Stimulated activated naive CD4-positive, alpha-beta T cell treated with Interleukin-2 at 50 U/mL for 16 hours (primary cell): ENCODE measurements around the gene KBTBD3.

Experiments
- DNase-seq: peaks from one replicate; lab custom pipeline; 2025; lab: John Stamatoyannopoulos, UW

The KBTBD3 gene, protein sequence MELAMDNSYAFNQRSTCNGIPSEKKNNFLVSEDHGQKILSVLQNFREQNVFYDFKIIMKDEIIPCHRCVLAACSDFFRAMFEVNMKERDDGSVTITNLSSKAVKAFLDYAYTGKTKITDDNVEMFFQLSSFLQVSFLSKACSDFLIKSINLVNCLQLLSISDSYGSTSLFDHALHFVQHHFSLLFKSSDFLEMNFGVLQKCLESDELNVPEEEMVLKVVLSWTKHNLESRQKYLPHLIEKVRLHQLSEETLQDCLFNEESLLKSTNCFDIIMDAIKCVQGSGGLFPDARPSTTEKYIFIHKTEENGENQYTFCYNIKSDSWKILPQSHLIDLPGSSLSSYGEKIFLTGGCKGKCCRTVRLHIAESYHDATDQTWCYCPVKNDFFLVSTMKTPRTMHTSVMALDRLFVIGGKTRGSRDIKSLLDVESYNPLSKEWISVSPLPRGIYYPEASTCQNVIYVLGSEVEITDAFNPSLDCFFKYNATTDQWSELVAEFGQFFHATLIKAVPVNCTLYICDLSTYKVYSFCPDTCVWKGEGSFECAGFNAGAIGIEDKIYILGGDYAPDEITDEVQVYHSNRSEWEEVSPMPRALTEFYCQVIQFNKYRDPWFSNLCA

DNA sequence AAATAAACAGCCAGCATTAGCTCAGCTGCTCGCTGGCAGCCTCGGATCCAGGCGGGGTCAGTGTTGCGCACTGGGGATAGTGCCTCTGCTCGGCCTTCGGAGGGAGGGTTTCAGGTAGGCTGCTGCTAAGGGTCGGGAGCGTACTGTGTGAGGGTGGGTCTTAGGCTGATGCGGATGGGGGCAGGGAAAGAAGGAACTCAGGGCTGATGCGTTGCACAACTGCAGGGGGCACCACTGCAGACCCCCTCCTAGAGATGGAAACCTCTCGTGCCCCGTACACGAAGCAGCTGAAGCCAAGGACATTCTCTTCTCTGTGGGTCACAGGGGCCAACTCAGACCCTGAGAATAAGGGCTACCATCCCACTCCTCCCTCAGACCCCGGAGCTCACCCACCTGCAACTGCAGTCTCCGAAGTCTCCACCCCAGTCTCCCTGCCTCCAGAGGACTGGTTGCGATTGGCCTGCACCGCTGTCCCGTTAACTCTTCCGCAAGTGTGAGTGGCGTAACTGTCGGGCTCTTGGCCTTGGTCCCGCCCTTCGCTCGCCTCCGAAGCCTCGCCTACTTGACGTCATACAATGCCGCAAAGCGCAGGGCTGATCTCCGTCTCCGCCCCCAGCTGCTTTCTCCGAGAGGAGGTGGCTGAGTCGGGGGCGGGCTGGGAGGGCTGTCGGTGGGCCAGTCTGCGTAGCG is at the start of gene KBTBD3:
Gene KBTBD3, minus strand, starts transcription at position 429 of the 690 bp plus-strand sequence. CDS start 18,250 bp downstream, outside the sequence.
- DNase-seq: peak; percentile 99

DNA sequence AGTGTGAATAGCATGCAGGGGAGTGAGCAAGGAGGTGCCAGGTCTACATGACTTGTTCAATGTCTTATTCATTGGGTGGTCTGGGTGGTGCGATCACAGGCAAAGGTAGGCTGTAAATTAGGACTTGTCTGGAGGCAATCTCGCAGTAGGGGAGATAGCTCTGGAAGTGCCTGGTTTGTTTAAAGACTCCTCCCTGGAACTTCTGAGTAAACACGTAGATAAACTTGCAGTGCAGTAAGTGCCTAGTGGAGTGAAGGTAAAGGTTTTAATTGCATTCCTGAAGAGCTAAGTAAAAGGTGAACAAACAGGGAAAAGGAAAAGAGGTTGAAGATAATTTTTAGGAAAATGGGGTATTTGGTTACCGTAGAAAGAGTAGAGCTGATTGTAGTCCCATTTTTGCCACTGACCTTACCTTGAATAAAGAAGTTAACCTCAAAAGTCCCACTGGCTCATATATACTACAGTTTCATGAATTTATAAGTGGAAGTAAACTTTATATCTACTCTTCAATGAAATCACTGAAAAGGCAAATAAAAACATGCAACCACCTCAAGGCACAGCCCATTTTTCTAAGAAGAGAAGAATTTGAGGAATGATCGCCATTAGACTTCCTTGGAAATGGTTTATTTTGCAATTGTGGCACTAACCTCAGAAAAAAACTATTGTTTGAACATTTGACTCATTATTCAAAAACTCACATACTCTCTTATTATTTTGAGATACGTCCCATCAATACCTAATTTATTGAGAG is 44.6 kb upstream of the KBTBD3 start:
- no peak for DNase-seq

DNA sequence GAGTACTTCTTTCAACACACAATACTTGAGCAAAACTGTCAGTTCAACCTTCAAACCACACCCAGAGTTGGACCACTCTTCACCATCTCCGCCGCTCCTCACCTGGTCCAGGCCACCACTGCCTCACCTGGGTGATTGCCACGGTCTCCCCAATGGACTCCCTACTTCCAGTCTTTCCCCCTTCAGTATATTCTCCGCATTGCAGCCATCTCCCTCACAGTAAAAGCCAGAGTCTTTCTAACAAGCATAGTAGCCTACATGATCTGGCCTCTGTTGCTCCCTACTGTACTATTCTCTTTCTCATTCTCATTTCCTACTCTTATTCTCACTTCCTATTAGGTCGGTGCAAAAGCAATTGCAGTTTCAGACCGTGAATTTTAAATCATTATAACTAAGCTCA is 28.8 kb upstream of the KBTBD3 start:
- DNase-seq: no peak

DNA sequence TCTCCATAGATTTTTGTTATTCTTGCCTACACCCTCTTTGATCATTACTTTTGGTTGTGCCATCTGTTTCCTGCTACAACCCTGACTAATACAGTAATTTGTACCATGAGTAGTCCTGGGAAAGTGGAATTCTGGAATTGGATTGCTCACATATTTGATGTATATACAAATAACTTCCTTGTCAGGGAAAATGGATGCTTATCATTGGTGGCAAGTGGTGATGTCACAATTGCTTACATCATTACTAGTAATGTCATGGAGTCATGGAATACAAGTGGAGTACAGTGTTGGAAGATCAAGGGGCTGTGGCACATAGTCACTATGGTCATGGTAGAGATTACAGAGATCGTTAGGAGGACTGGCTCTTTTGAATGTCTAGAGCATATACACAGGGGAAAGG is 24.7 kb upstream of the KBTBD3 start:
- no peak for DNase-seq

DNA sequence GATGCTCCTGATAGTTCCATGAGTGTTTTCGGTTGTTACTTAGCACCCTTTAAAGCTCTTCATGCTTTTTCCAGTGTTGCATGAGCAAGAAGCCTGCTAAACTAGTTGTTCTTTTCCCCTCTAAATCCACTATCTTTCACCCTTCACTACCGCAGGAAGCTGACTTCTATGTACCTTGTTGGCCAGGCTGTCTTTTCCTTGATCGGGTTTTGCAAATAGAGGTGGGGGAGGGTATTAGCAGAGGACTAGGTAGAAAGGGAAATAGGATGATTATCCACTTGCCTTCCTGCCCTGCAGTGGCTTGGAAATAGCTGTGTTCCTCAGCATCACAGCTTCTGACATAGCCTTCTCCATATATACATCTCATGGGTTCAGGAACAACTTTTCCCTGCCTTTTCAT is 24.2 kb upstream of the KBTBD3 start:
- DNase-seq: no peak

DNA sequence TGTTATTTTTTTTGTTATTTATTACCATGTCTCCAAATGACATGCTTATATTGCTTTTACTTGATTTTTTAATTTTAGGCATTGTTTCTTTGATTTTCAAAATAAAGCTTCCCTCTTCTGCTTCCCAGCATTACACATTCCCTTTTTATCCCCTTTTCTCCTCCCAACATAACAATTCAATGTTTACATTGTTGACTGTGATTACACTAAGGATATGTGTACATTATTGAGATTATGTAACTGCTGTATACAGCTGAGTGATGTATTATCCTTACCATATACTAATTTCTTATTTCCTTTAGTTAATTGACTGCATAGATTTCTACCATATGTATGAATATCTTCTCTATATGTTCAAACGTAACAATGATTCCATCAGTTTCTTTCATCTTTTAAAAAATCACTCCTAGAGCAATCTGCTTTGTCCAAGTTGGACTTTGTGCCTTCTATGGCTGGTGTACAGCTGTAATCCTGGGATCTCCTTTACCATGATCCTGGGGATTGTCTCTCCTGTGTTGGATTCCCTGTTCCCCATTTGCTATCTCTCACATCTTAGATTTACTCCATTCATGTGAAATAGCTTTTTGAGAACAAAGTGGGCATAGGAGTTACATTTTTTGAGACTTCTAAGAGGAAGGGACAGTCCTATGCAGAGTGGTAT is 21.9 kb upstream of the KBTBD3 start:
- no peak for DNase-seq

DNA sequence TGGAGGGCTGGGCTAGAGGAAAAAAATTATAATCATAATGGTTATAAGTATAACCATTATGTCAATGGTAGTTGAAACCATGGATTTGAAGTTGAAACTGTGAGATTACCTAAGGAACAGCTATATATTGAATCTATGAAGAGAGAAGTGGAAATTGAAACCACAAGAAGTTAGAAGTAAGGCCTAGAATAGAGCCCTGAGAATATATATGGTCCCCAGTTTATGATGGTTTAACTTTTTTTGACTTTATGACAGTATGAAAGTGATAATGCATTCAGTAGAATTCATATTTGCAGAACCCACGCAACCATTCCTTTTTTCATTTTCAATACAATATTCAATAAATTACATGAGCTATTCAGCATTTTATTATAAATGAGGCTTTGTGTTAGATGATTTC is 15.3 kb upstream of the KBTBD3 start:
- no peak for DNase-seq

DNA sequence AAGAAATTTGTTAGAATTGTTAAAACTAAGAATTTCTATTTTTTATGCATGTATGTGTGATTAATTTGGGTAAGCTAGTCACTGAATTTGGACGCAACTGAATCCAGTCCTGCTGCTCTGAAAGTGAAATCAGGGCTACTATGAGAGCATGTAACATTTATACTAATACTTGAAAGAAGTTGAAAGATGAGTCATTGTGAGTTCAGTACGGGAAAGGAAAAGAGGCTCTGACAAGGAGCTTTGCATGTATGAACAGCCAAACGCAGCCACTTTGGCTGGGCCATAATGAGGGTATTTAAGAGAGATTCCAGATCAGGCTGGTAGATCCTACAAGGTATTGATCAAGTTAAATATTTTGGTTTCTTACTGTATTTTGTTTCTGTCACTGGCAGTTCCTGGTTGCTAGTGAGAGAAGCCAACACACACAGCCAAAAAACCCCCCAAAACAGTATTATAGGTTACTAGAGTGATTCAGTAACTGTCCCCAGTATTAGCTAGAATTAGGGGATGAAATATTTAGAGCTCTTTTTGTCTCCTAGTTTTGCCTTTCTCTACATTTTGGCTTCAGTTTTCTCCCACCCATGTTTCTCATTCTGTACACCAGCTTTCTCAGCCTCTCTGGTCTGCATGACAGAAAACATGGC is 14.5 kb upstream of the KBTBD3 start:
- DNase-seq: no peak

DNA sequence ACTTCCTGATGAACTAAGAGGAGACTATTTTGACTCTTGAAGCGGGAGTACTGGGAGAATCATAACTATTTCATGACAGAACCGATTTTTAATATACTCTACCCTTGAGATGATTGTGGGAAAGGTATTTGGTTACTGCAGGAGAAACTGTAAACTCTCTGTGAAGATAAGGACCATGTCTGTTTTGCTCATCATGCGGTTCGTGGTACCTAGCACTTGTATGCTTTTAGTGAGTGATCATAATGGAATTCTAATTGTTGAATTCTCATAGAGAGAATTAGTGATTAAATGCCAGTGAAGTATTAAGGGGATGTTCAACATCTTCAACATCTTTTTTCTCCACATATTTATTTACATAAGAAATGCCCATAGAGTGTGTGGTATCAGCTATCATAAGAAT is 11.7 kb upstream of the KBTBD3 start:
- no peak for DNase-seq

DNA sequence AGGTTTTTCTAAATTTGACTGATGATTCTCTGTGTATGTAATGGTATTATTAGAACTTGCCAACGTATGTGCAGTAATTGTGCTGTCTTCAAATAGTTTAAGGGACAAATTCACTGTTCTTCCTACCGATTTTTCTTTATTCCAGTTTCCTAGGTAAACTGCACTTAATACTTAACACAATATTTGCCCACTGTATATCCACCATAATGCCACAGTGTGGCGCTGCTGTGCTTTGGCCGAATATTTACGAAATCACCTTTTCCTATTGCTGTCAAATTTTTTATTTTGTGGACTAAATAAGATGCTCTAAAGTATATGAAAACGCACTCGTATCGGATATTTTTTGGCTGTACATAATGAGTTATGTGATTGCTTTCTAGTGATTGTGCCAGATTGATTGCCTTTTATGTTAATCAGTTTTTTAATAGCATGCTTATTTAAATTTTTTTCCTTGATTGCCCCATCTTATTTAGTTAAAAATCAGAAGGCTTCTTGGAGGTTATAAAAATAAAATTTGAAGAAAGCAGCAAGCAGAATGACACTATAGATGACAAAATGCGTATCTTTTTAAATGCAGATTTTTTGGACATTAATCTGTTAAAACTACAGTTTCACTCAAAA is 10.8 kb upstream of the KBTBD3 start:
- peak; percentile 14 for DNase-seq

DNA sequence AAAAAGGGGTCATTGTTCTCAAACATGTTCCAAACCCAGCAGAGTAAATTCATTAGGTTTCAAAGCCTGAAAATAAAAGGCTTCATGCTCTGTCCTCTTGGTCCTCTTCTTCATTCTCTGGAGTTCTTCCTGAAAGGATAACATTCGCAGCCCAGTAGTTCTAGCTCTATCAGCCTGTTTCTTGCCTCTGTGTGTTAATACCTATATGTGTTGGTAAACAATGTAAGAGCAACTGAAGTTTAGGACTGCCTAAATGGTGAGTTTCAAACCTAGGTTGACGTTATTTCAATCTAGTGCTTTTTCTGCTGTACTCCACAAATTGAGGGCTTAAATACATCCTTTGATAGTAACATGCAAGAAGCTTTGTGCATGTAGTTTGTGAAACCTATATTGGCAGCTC is 9.7 kb upstream of the KBTBD3 start:
- no peak for DNase-seq

DNA sequence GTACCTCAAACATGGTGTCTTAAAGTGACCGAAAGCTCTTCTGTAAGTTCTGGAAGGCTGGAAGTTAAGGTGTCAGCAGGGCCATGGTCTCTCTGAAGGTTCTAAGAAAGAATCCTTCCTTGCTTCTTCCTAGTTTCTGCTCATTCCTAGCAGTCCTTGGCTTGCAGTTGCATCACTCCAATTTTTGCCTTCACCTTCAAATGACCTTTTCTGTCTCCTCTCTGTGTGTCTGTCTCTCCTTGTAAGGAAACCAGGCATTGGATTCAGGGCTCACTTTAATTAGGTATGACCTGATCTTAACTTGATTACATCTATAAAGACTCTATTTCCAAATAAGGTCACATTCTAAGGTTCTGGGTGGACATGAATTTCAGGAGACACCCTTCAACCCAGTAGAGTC is 9.0 kb upstream of the KBTBD3 start:
- no peak for DNase-seq

DNA sequence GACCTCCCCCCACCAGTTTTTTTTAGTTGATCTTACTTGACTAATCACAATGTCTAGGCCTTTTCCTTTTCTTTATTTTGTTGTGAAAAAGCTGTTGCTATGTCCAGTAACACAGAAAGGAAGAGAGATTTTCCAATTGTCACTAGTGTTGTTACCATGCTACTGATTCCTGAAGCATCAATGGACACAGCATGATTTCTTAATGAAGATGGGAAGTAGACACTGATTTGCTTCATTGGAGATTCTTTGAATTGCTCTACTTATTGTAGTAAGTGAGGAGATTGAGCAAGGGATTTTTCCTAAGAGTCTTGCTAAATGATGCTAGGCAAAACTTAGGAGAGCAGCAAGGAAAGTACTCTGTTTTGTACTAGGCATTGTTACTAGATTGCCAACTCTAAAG is 4.9 kb upstream of the KBTBD3 start:
- no peak for DNase-seq

DNA sequence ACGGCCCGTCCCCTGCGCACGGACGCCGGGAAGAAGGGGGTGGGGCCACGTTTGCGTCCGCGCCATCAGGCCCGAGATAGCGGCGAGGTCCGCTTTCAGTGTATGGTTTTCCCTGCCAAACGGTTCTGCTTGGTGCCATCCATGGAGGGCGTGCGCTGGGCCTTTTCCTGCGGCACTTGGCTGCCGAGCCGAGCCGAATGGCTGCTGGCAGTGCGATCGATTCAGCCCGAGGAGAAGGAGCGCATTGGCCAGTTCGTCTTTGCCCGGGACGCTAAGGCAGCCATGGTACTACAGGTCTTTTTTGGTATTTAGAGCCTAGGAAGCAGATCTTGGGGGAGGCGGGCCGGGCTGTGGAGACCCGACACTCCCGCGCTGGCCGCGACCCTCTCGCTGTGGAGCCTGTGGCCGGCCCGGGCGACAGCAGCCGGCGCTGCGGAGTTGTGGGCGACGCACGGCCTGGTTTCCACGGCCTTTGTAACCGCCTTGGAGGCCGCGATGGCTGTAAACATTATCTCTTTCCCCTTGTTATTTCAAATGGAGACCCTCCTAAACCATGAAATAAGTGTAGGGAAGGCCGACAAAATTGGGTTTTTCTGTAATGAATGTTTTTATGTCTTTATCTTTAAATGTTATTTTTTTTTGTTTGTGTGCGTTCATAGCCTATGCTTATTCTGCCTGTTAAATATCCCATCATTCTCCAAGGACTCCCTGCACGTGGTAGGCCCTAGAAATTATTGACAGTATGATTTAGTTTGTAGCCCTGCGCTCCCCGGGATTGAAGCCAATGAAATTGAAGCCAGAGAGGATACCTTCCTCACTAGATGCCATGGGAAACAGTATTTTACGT is 685 bp upstream of the KBTBD3 start, which contains the start of gene AASDHPPT:
Gene AASDHPPT, plus strand, starts transcription at position 54 of the 847 bp plus-strand sequence. Its CDS starts 49 bp downstream, at position 103.
- DNase-seq: no peak

DNA sequence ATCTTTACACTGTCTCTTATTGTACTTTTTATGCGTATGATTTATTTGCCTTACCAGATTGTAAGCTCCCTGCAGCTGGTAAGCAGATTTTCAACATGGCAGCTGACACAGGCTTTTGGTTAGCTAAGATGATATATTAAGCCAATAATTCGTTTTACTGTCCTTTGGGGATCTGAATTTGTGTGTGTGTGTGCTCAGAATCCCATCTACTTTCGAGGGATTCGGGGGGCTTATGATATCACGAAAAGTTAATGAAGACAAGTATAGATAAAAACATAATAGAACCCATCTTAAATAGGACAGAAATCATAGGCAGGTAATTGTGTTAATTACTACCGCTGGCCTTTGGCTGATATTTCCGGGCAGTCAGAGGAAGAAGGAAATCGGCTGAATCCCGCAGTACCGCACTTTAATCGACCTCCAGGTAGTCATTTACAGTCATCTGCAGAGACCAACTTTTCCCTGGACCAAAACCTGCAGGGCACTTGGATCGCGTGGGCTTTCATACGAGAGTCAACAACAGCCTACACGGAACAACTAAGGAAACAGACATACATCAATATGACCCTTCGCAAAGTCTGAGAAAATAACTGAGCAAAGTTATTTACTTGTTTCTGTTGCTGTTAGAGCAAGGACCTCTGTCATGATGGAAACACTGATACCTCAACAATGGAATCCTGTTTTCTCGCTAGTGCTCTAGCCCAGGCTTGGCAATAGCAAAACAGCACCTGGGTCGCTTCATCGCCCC is 802 bp downstream of the KBTBD3 start:
- DNase-seq: no peak

DNA sequence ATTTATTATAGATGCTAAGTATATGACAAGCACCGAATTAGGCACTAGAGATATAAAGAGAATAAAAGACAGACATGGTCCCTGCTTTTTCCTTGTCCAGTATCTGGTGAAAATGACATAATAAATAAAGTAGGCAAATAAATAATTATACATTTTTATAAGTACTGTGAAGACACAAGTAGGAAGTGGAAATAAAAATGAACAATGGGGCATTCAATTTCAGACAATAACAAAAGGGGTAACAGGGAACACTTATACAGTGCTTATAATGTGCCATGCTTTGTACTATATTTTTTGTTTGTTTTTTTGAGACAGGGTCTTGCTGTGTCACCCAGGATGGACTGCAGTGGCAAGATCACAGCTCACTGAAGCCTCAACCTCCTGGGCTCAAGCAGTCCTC is 4.3 kb downstream of the KBTBD3 start:
- no peak for DNase-seq

DNA sequence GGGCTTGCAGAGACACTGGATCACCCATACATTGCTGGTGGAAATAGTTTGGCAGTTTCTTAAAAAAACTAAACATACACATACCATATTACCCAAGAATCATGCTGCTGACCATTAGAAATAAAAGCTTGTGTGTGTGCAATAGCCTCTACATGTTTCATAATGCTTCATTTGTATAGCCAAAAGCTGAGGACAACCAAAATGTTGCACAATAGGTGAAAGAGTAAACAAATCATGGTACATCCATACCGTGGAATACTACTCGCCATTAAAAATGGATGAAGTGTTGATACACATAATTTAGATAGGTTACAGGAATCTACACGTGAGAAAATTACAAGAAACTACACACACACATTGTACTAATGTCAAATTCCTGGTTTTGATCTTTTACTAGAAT is 6.5 kb downstream of the KBTBD3 start:
- no peak for DNase-seq

DNA sequence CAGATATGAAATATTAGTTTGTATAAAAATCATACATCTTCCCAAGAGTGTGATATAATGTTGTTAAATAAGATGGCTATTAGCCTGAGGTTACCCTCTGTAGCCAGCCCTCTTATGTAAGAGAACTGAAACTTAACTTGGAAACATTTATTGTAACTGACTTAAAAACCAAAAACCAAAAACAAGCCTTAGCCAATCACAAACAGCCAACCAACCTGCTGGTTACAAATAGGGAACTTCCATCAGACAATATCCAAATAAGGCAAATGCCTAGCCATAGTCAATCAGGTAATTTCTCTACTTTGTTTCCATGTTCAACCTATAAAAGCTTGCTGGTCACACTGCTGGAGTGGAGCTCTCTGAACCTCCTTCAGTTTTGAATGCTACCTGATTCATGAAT is 14.1 kb downstream of the KBTBD3 start:
- DNase-seq: no peak
